Measurements from ENCODE around the gene SCIN.
A peak's percentile ranks its signal among the peaks of the same experiment; 100 is the strongest.
"Not testable (repeated sequence)": the region's sequence is repeated elsewhere in the genome, so short reads cannot be mapped to it uniquely, and the experiment has no call there.

SCIN gene

GRCh38 chr7:12650080-12650479 is 79.6 kb downstream of the SCIN start:
- DNase-seq, result no peak

- no peak for DNase-seq
These were observed 82.6 kb downstream of the SCIN start for GRCh38 chr7:12653110-12653509.

DNA sequence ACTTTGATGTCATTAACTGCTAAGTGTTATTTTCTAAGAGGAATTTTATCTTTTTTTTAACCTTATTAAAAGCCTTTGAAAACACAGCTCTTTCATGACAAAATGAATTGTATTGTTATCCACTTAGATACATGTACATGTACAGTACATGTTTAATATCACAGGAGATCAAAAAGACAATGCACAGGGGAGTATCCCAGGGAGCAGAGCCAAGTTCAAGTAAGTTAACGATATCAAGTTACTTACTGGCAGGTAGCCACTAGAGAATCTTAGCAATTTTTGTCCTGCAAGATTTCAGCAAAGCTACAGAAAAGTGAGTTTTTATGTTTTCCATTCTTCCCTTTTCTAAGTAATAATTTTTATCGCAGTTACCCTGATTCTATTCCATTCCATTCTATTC is 83.0 kb downstream of the SCIN start:
- no peak for DNase-seq

- DNase-seq, result no peak
These were observed 84.6 kb downstream of the SCIN start for GRCh38 chr7:12655161-12655560.

DNA sequence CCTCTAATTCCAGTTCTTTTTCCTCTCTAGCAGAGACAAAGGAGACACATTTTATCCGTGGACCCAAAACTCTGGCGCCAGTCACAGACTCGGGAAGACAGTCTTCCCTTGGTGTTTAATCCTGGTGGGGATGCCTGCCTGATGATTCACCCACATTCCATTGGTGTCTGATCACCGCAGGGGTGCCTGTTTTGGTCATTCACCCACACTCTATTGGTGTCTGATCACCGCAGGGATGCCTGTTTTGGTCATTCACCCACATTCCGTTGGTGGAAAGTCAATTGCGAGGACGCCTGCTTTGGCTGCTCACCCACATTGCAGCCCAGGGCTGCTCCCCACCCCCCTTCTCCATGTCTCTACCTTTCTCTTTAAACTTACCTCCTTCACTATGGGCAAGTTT is 89.9 kb downstream of the SCIN start:
- DNase-seq, result not testable (repeated sequence)

DNA sequence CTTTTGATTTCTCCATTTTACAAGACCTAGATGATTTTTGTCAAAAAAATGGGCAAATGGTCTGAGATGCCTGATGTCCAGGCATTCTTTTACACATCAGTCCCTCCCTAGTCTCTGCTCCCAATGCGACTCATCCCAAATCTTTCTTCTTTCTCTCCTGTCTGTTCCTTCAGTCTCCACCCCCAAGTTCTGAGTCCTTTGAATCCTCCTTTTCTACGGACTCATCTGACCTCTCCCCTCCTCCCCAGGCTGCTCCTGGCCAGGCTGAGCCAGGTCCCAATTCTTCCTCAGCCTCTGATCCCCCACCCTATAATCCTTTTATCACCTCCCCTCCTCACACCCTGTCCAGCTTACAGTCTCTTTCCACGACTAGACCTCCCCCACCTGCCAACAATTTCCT is 90.5 kb downstream of the SCIN start:
- not testable (repeated sequence) for DNase-seq

GRCh38 chr7:12661581-12661980 is 91.1 kb downstream of the SCIN start:
- DNase-seq, result no peak

GRCh38 chr7:12670000-12670729 is 99.6 kb downstream of the SCIN start:
- DNase-seq, result no peak

- DNase-seq, result no peak
These were observed 100.4 kb downstream of the SCIN start for GRCh38 chr7:12670743-12671520.

DNA sequence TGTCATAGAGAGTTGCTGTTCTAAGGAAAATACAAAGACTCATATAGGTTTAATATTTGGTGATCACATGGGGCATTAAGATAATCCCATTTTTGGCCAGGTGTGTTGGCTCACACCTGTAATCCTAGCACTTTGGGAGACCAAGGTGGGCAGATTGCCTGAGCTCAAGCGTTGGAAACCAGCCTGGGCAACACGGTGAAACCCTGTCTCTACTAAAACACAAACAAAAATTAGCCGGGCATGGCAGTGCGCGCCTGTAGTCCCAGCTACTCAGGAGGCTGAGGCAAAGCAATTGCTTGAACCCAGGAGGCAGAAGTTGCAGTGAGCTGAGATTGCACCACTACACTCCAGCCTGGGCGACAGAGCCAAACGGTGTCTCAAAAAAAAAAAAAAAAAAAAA is 102.9 kb downstream of the SCIN start:
- DNase-seq, result not testable (repeated sequence)

DNA sequence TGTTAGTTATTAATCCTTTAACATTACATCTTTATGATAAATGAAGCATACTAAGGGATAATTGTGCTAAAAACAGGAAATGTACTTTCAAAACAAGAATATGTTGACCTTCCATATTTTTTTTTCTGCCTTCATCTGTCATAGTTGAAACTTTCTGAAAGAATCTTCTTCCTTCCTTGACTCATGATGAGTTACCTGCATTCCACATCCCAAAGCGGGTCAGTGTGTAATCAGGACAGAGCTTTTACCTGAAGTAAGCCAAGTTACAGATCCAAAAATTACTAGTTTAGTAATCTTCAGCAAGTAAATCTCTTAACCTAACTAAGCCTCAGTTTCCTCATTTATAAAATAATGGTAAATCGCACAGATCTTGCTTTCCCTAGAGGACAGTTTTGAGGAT is 103.5 kb downstream of the SCIN start:
- no peak for DNase-seq

GRCh38 chr7:12674861-12675260 is 104.3 kb downstream of the SCIN start:
- DNase-seq, result no peak

- DNase-seq, result no peak
These were observed 113.4 kb downstream of the SCIN start for GRCh38 chr7:12683678-12684585.

- DNase-seq, result no peak
These were observed 114.2 kb downstream of the SCIN start for GRCh38 chr7:12684733-12685132.

DNA sequence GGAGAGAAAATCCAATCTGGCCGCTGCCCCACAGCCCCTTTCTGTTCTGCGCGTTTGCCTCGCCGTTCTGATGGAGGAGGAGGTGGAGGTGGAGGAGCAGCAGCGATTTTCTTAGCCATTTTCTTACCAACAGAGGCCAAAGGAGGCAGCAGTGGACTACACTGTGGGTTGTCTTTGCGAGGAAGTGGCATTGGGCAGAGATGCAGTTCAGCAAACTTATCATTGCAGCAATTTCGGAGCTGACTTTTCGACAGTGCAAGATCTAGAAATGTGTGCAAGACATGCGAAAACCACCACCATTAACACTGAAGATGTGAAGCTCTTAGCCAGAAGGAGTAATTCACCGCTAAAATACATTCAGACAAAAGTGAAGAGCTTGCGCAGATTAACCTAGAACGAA is 115.0 kb downstream of the SCIN start:
- peak; percentile 68 for DNase-seq

- peak; percentile 99 for DNase-seq
These were observed 115.8 kb downstream of the SCIN start for GRCh38 chr7:12686234-12686890.

GRCh38 chr7:12686891-12687717 is 116.6 kb downstream of the SCIN start, which contains the start of gene ARL4A:
ARL4A (plus strand) TSS chr7:12687633; CDS start chr7:12688255, 622 bp downstream.
- peak; percentile 94 for DNase-seq

DNA sequence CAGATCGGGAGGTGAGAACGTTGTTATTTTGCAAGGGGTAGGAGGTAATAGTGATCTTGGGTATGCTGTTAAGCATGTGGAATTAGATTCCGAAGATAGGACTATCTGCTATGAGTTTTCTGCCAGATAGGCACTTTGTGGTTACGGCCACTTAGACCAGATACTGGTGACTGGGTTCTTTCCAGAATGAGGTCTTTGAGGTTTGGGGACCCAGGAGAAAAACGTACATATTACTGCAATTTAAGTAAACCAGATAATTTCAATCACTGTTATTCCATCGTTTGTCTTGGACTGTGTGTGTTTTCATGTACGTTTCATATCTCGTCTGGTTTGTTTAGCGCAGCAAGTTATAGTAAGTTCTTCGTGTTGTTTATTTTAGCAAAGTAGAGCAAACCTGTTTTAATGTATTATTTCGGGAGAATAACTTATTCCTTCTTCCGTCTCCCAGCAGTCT is 117.2 kb downstream of the SCIN start:
- no peak for DNase-seq

DNA sequence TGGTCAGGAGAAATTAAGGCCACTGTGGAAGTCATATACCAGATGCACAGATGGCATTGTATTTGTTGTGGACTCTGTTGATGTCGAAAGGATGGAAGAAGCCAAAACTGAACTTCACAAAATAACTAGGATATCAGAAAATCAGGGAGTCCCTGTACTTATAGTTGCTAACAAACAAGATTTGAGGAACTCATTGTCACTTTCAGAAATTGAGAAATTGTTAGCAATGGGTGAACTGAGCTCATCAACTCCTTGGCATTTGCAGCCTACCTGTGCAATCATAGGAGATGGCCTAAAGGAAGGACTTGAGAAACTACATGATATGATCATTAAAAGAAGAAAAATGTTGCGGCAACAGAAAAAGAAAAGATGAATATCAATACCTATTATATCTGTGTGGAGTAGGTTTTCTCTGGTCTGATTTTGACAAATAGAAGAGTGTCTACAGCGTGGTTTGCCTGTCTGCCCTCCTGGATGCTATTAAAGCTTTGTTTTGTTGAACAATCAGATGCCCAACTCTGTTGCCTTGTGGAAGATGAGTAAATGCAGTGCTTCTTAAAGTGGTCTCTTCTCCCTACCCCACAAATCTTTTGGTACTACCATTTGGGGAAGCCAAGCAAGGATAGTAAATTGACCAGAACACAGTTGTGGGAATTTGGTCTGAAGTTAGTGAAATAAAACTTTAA is 118.1 kb downstream of the SCIN start:
- not testable (repeated sequence) for DNase-seq

DNA sequence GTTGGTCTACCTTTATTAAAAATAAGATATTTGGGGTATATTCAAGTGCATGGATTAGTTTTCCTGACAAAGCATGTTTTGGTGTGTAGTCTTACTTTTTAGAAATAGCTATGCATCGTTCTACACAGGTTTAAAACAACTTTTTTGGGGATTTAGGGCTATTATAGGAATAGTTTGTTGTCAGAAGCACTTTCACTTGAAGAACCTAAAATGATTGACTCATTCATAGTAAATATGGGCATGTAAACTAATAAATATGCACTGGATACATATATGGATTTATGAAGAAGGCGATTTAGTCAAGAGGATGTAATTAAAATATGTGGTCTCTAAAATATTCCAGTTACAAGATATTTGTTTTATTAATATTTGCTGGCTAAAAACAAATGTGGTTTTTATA is 118.9 kb downstream of the SCIN start:
- DNase-seq, result no peak
